GM19193 (cell line): ENCODE data around the gene TMOD1.

ENCODE experiments used
- POLR2A ChIP-seq: IDR thresholded peaks from 4 replicates; pipeline ENCODE4 v1.6.1; 2011; ENCODE audit not compliant: insufficient read depth, insufficient read length; ENCODE audit errors: extremely low read depth

The TMOD1 gene

GRCh38 chr9:97501177-97501971, at the start of gene TMOD1:
Gene TMOD1, plus strand, starts transcription at chr9:97501666. Its CDS starts 22,523 bp downstream, at chr9:97524189.
- no peak for TF ChIP-seq POLR2A

GRCh38 chr9:97459326-97459725, 42.1 kb upstream of the TMOD1 start:
- no peak for TF ChIP-seq POLR2A

GRCh38 chr9:97462159-97462558, 39.3 kb upstream of the TMOD1 start:
- no peak for TF ChIP-seq POLR2A

GRCh38 chr9:97462914-97463313, 38.6 kb upstream of the TMOD1 start:
- no peak for TF ChIP-seq POLR2A

GRCh38 chr9:97468658-97469448, 32.6 kb upstream of the TMOD1 start:
- no peak for TF ChIP-seq POLR2A

- TF ChIP-seq POLR2A: no peak
Observed at GRCh38 chr9:97470076-97470475, 31.4 kb upstream of the TMOD1 start.

GRCh38 chr9:97473717-97474116, 27.7 kb upstream of the TMOD1 start:
- no peak for TF ChIP-seq POLR2A

GRCh38 chr9:97474372-97474925, 27.0 kb upstream of the TMOD1 start:
- no peak for TF ChIP-seq POLR2A

- TF ChIP-seq POLR2A: no peak
Observed at GRCh38 chr9:97475059-97475458, 26.4 kb upstream of the TMOD1 start.

- no peak for TF ChIP-seq POLR2A
Observed at GRCh38 chr9:97478301-97478981, 23.0 kb upstream of the TMOD1 start.

- no peak for TF ChIP-seq POLR2A
Observed at GRCh38 chr9:97479496-97480159, 21.8 kb upstream of the TMOD1 start.

- TF ChIP-seq POLR2A: no peak
Observed at GRCh38 chr9:97480174-97480573, 21.3 kb upstream of the TMOD1 start.

GRCh38 chr9:97480749-97481148, 20.7 kb upstream of the TMOD1 start:
- no peak for TF ChIP-seq POLR2A

GRCh38 chr9:97484134-97484533, 17.3 kb upstream of the TMOD1 start:
- TF ChIP-seq POLR2A: no peak

GRCh38 chr9:97487107-97487506, 14.4 kb upstream of the TMOD1 start:
- TF ChIP-seq POLR2A: no peak

GRCh38 chr9:97487861-97488260, 13.6 kb upstream of the TMOD1 start:
- TF ChIP-seq POLR2A: no peak
